ENCODE data around the gene MOV10. TPM values are rescaled to one million over a fixed set of nuclear protein-coding genes. Genes with fewer than 3 reads are reported as not detected.

MOV10 gene
- total and polyA plus RNA-seq, 2 of the 8 experiments (the other 6 are each of a cell fraction or from before 2014, with no cell fraction given) = 57.3 to 109 TPM

DNA sequence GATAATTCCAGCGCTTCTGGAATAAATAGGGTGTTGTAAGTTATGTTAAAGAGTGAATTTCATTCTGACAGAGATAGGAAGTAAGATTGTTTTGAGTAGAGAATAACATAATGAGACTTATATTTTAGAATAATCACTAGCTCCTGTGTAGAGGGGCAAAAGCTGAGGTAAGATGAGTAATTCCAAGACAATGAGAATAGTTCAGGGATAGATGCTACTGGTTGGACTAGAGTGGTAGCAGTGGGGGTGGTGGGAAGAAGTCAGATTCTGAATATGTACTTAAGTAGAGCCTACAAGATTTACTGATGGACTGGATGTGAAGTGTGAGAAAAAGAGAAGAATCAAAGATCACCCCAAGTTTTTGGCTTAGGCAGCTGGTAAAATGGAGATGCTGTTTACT, 23.3 kb upstream of the MOV10 start:
- no peaks in the 10 kb centered on the region for H3K4me1 ChIP-seq (replicated peaks in 1 of 4; ENCODE audit: control insufficient read depth in 3 of 4, insufficient read depth in 4 of 4, low read length in 3 of 4)
- no peak overlapping the region for H2BK120ac ChIP-seq (replicated peaks; ENCODE audit: low read depth, low read length)
- no peak overlapping the region for H3K23ac ChIP-seq (ENCODE audit: insufficient read length)
- no peaks in the 10 kb centered on the region; the same call in 1 of the 2 replicates for H3K79me1 ChIP-seq (ENCODE audit: low read depth, low read length)
- H2BK20ac ChIP-seq (ENCODE audit: low read length) = no peak overlapping the region
- H2BK12ac ChIP-seq (ENCODE audit: low read depth, low read length) = no peak overlapping the region
- H3K4me3 ChIP-seq (ENCODE audit: extremely low read depth in 1 of 4, insufficient read depth in 2 of 4, low read depth in 3 of 4, low read length in 4 of 4) = no peak overlapping the region
- no peak overlapping the region for H2BK5ac ChIP-seq (ENCODE audit: low read depth, low read length)
- no peak overlapping the region for H3K14ac ChIP-seq (ENCODE audit: insufficient read length)
- no peak overlapping the region for H3K18ac ChIP-seq (ENCODE audit: extremely low read depth, low read length)
- no peaks in the 10 kb centered on the region for H4K20me1 ChIP-seq (replicated peaks in 1 of 2; ENCODE audit: control insufficient read depth in 1 of 2, insufficient read depth in 2 of 2, low read length in 2 of 2)
- no peaks in the 10 kb centered on the region for H3K9me3 ChIP-seq (ENCODE audit: insufficient read depth in 2 of 2, low read depth in 1 of 2, low read length in 1 of 2)
- no peaks in the 10 kb centered on the region for H3K23me2 ChIP-seq (ENCODE audit: low read depth, low read length)
- no peak overlapping the region for H2BK15ac ChIP-seq (ENCODE audit: low read length)
- H3K27me3 ChIP-seq (replicated peaks in 1 of 4; ENCODE audit: control insufficient read depth in 3 of 4, extremely low read depth in 1 of 4, insufficient read depth in 3 of 4, low read length in 3 of 4) = no peaks in the 10 kb centered on the region
- POLR2A ChIA-PET (ENCODE audit: partially characterized antibody) = interaction anchor here (0.6 kb wide), 1 partner anchor 43 kb away, joined by 3 read pairs; no protein-coding TSS in a partner anchor
- no peak overlapping the region for H2AK5ac ChIP-seq (ENCODE audit: low read depth, low read length)
- H3K9ac ChIP-seq (replicated peaks in 1 of 4; ENCODE audit: extremely low read depth in 1 of 4, low read depth in 3 of 4, low read length in 3 of 4) = no peak overlapping the region
- H3K4me2 ChIP-seq (ENCODE audit: insufficient read depth in 1 of 2, low read depth in 2 of 2, low read length in 2 of 2) = no peak overlapping the region
- H4K91ac ChIP-seq (replicated peaks; ENCODE audit: insufficient read length, low read length) = no peak overlapping the region
- H3K56ac ChIP-seq (replicated peaks; ENCODE audit: insufficient read length, low read depth, low read length) = no peak overlapping the region
- FAIRE-seq (no peak), DNase-seq (ENCODE audit: low read depth in 1 of 2, low spot score in 2 of 2) (no peak)
- H3K79me2 ChIP-seq (ENCODE audit: control insufficient read depth in 1 of 2, insufficient read depth in 2 of 2, low read length in 2 of 2) = peaks cover 0 to 8% of the 10 kb centered on the region in 2 experiments; a peak in 2 of 4 replicates
- no peak overlapping the region for H4K5ac ChIP-seq (ENCODE audit: insufficient read length, low read depth, low read length)
- CTCF ChIA-PET (ENCODE audit: partially characterized antibody) = interaction anchor here (1.3 to 1.8 kb wide), 3 partner anchors 10 to 37 kb away, joined by 4 to 7 read pairs (median 6); no protein-coding TSS in a partner anchor
- H3K36me3 ChIP-seq (ENCODE audit: control insufficient read depth in 2 of 4, insufficient read depth in 4 of 4, low read length in 3 of 4) = peaks cover 4 to 68% (median 19%) of the 10 kb centered on the region in 4 experiments; a peak in 6 of 8 replicates
- no peak overlapping the region for H3K4ac ChIP-seq (replicated peaks; ENCODE audit: insufficient read length, low read depth, low read length)
- no peak overlapping the region for H4K8ac ChIP-seq (ENCODE audit: extremely low read depth, insufficient read depth, low read length)
- no peak overlapping the region for H2AFZ ChIP-seq (ENCODE audit: low read length)
- WGBS, 2 experiments (ENCODE audit: extremely low coverage in 1 of 2, insufficient coverage in 1 of 2, insufficient read length in 1 of 2, insufficient replicate concordance in 2 of 2, low coverage in 1 of 2, low lambda C conversion rate in 2 of 2, missing lambda C conversion rate in 1 of 2) = 100% methylated on average over 1 of the region's 1 CpG; no CpG with 5 or more reads in 1 of the 2 experiments
- no peak overlapping the region for H3K27ac ChIP-seq (ENCODE audit: low read depth, low read length)
- no peak for TF ChIP-seq YY1 (IDR thresholded peaks at IDR 0.05; ENCODE audit: low read depth, low read length)
